ENCODE measurements around the gene SLC9A8. TPM values are rescaled to one million over a fixed set of nuclear protein-coding genes. Genes with fewer than 3 reads are reported as not detected.
A peak's percentile ranks its signal among the peaks of the same experiment; 100 is the strongest.

SLC9A8 gene
- total and polyA plus RNA-seq, 4 experiments from 2014 or later: 3.4 to 25.6 (median 16.9) TPM

GRCh38 chr20:49877386-49877921 lies 64.8 kb downstream of the SLC9A8 start:
- H3K27ac Mint-ChIP-seq: peak overlapping the region in 1 of 7 donors; percentile 23
- CTCF ChIA-PET (ENCODE audit: partially characterized antibody): interaction anchor here (1.3 to 1.6 kb wide), 2 partner anchors 9 to 12 kb away, joined by 4 read pairs; no protein-coding TSS in a partner anchor

DNA sequence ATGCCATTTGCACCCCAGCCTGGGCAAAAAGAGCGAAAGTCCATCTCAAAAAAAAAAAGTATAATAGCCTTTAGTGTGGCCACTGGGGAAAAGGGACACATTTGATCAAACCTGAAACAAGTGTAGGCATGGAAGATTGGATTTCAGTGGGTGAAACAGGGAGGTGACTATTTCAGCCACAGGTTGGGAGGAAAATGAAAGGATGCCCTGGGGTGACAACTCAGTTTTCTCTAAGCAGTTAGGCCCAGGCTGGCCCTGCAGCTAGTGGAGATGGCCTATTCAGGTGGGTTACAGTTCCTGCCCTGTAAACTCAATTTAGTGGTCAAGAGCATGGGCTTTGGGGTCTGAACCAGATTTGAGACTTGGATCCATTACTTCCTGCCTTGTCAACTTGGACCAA lies 66.3 kb downstream of the SLC9A8 start:
- no peaks in the 10 kb centered on the region for H3K9me3 ChIP-seq (ENCODE audit: control insufficient read depth in 1 of 2, low read length in 2 of 2)
- no peak for DNase-seq
- H3K4me1 ChIP-seq (ENCODE audit: insufficient read depth, low read length): no peaks in the 10 kb centered on the region
- Mint-ChIP-seq H3K9me3 (no peaks in the 10 kb centered on the region), H3K4me1 (no peaks in the 10 kb centered on the region), H3K27me3 (no peaks in the 10 kb centered on the region), H3K4me3 (no peak overlapping the region), H3K36me3 (peaks cover 20 to 61% of the 10 kb centered on the region in 2 donors), H3K27ac (peak overlapping the region in 2 of 7 donors; percentile 19 to 59)
- no peaks in the 10 kb centered on the region for H3K27me3 ChIP-seq (ENCODE audit: insufficient read depth, low read length)
- H3K4me3 ChIP-seq (ENCODE audit: low read length in 2 of 2): no peak overlapping the region
- ChIA-PET CTCF (ENCODE audit: partially characterized antibody) (no interaction called here), POLR2A (ENCODE audit: partially characterized antibody) (interaction anchor here (0.7 kb wide), 1 partner anchor 66 kb away, joined by 3 read pairs; no protein-coding TSS in a partner anchor)
- no peak overlapping the region for H3K27ac ChIP-seq (ENCODE audit: low read depth, low read length)
- intact Hi-C loops (cut with micrococcal nuclease): no loop called here
- peaks cover 47% of the 10 kb centered on the region for H3K36me3 ChIP-seq (ENCODE audit: insufficient read depth, low read length)

More at GRCh38 chr20:49877386-49877921, 64.8 kb downstream of the SLC9A8 start:
- Histone ChIP-seq H3K36me3 (ENCODE audit: insufficient read depth, low read length) (peaks cover 40% of the 10 kb centered on the region), H3K4me1 (ENCODE audit: insufficient read depth, low read length) (no peaks in the 10 kb centered on the region), H3K4me3 (ENCODE audit: low read length in 2 of 2) (no peak overlapping the region), H3K27me3 (ENCODE audit: insufficient read depth, low read length) (no peaks in the 10 kb centered on the region), H3K27ac (ENCODE audit: low read depth, low read length) (no peak overlapping the region), H3K9me3 (ENCODE audit: control insufficient read depth in 1 of 2, low read length in 2 of 2) (no peaks in the 10 kb centered on the region)
- no peaks in the 10 kb centered on the region for H3K4me1 Mint-ChIP-seq
- H3K4me3 Mint-ChIP-seq: no peak overlapping the region
- no peaks in the 10 kb centered on the region for H3K27me3 Mint-ChIP-seq
- no peaks in the 10 kb centered on the region for H3K9me3 Mint-ChIP-seq
- intact Hi-C loops (cut with micrococcal nuclease): no loop called here
- peaks cover 16 to 57% of the 10 kb centered on the region in 2 donors for H3K36me3 Mint-ChIP-seq
- POLR2A ChIA-PET (ENCODE audit: partially characterized antibody): interaction anchor here (0.9 kb wide), 1 partner anchor 10 kb away, joined by 3 read pairs; no protein-coding TSS in a partner anchor
- DNase-seq: no peak

DNA sequence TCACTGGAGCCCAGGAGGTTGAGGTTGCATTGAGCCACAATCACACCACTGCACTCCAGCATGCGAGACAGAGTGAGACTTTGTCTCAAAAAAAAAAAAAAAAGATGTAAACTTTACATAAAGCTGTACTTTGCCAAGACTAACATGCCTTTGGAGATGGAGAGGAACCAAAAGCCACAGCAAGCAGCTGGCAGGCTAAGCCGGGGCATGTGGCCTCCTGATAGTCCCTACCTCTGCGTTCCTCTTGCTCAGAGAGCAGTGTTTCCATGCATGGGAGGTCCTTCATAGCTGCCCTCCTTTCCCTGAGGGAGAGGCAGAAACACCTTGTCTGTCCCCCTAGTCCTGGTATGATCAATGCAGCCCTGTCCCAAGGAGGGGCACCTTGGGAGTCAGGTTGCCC lies 67.5 kb downstream of the SLC9A8 start:
- Histone ChIP-seq H3K4me3 (ENCODE audit: low read length in 2 of 2) (no peak overlapping the region), H3K27ac (ENCODE audit: low read depth, low read length) (no peak overlapping the region), H3K9me3 (ENCODE audit: control insufficient read depth in 1 of 2, low read length in 2 of 2) (no peaks in the 10 kb centered on the region), H3K4me1 (ENCODE audit: insufficient read depth, low read length) (no peaks in the 10 kb centered on the region), H3K27me3 (ENCODE audit: insufficient read depth, low read length) (no peaks in the 10 kb centered on the region), H3K36me3 (ENCODE audit: insufficient read depth, low read length) (peaks cover 47% of the 10 kb centered on the region)
- H3K27me3 Mint-ChIP-seq: no peaks in the 10 kb centered on the region
- H3K4me1 Mint-ChIP-seq: no peaks in the 10 kb centered on the region
- no peak overlapping the region for H3K4me3 Mint-ChIP-seq
- peaks cover 19 to 59% of the 10 kb centered on the region in 2 donors for H3K36me3 Mint-ChIP-seq
- H3K9me3 Mint-ChIP-seq: no peaks in the 10 kb centered on the region
- CTCF ChIA-PET (ENCODE audit: partially characterized antibody): no interaction called here
- intact Hi-C loops (cut with micrococcal nuclease): no loop called here
- no peak for DNase-seq
- no peak overlapping the region for H3K27ac Mint-ChIP-seq
- POLR2A ChIA-PET (ENCODE audit: partially characterized antibody): no interaction called here

- H3K4me3 Mint-ChIP-seq: no peak overlapping the region
Observed at GRCh38 chr20:49880724-49881445, 68.3 kb downstream of the SLC9A8 start.

GRCh38 chr20:49882171-49882970 lies 69.7 kb downstream of the SLC9A8 start:
- intact Hi-C loops (cut with micrococcal nuclease): no loop called here
- ChIA-PET POLR2A (ENCODE audit: partially characterized antibody) (no interaction called here), CTCF (ENCODE audit: partially characterized antibody) (no interaction called here)
- H3K4me1 ChIP-seq (ENCODE audit: insufficient read depth, low read length): no peaks in the 10 kb centered on the region
- peaks cover 52% of the 10 kb centered on the region for H3K36me3 ChIP-seq (ENCODE audit: insufficient read depth, low read length)
- no peak overlapping the region for H3K4me3 Mint-ChIP-seq
- no peak overlapping the region for H3K4me3 ChIP-seq (ENCODE audit: low read length in 2 of 2)
- H3K9me3 Mint-ChIP-seq: no peaks in the 10 kb centered on the region
- H3K36me3 Mint-ChIP-seq: peaks cover 24 to 72% of the 10 kb centered on the region in 2 donors
- peak overlapping the region in 3 of 7 donors; percentile 25 to 64 (median 64) for H3K27ac Mint-ChIP-seq
- H3K27ac ChIP-seq (ENCODE audit: low read depth, low read length): no peak overlapping the region
- no peaks in the 10 kb centered on the region for H3K27me3 Mint-ChIP-seq
- H3K4me1 Mint-ChIP-seq: no peaks in the 10 kb centered on the region
- DNase-seq: no peak
- H3K9me3 ChIP-seq (ENCODE audit: control insufficient read depth in 1 of 2, low read length in 2 of 2): no peaks in the 10 kb centered on the region
- H3K27me3 ChIP-seq (ENCODE audit: insufficient read depth, low read length): no peaks in the 10 kb centered on the region

More at GRCh38 chr20:49880724-49881445, 68.3 kb downstream of the SLC9A8 start:
- no peaks in the 10 kb centered on the region for H3K9me3 Mint-ChIP-seq
- Histone ChIP-seq H3K4me3 (ENCODE audit: low read length in 2 of 2) (no peak overlapping the region), H3K9me3 (ENCODE audit: control insufficient read depth in 1 of 2, low read length in 2 of 2) (no peaks in the 10 kb centered on the region), H3K27me3 (ENCODE audit: insufficient read depth, low read length) (no peaks in the 10 kb centered on the region), H3K36me3 (ENCODE audit: insufficient read depth, low read length) (peaks cover 51% of the 10 kb centered on the region), H3K27ac (ENCODE audit: low read depth, low read length) (no peak overlapping the region), H3K4me1 (ENCODE audit: insufficient read depth, low read length) (no peaks in the 10 kb centered on the region)
- peaks cover 19 to 62% of the 10 kb centered on the region in 2 donors for H3K36me3 Mint-ChIP-seq
- POLR2A ChIA-PET (ENCODE audit: partially characterized antibody): no interaction called here
- CTCF ChIA-PET (ENCODE audit: partially characterized antibody): no interaction called here
- H3K4me1 Mint-ChIP-seq: no peaks in the 10 kb centered on the region
- no peaks in the 10 kb centered on the region for H3K27me3 Mint-ChIP-seq
- DNase-seq: no peak
- intact Hi-C loops (cut with micrococcal nuclease): no loop called here
- H3K27ac Mint-ChIP-seq: no peak overlapping the region

DNA sequence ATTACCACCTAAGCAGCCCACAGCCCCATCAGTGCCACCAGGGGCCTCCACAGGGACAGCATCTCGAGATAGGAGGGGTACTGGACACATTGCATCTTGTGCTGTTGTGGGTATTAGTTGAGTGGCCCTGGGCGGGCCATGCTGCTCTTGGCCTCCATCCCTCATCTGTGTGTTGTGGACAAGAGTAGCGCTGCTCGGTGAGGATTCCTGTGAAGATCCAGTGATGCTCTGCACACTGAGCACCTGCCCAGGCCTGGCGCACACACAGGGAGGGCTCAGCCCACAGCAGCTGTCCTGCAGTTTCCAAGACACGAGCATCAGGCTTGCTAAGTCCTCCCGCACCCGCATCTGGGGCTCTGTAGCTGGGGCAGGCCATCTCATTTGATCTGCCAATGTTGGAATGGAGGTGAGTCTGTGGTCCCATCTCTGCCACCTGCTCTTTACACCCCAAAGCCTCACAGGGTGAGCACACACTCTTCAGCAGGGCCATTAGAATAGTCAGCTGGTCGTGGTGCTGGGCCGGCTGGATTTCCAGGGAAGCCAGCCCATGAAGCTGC lies 70.7 kb downstream of the SLC9A8 start:
- Mint-ChIP-seq H3K27ac (no peak overlapping the region), H3K4me1 (peaks cover 0 to 2% (median under 1%) of the 10 kb centered on the region in 4 donors), H3K4me3 (no peak overlapping the region), H3K9me3 (no peaks in the 10 kb centered on the region), H3K36me3 (peaks cover 25 to 69% of the 10 kb centered on the region in 2 donors), H3K27me3 (no peaks in the 10 kb centered on the region)
- ChIA-PET POLR2A (ENCODE audit: partially characterized antibody) (no interaction called here), CTCF (ENCODE audit: partially characterized antibody) (no interaction called here)
- intact Hi-C loops (cut with micrococcal nuclease): no loop called here
- no peak overlapping the region for H3K4me3 ChIP-seq (ENCODE audit: low read length in 2 of 2)
- H3K27me3 ChIP-seq (ENCODE audit: insufficient read depth, low read length): no peaks in the 10 kb centered on the region
- no peaks in the 10 kb centered on the region for H3K9me3 ChIP-seq (ENCODE audit: control insufficient read depth in 1 of 2, low read length in 2 of 2)
- H3K27ac ChIP-seq (ENCODE audit: low read depth, low read length): no peak overlapping the region
- DNase-seq: no peak
- no peaks in the 10 kb centered on the region for H3K4me1 ChIP-seq (ENCODE audit: insufficient read depth, low read length)
- H3K36me3 ChIP-seq (ENCODE audit: insufficient read depth, low read length): peaks cover 42% of the 10 kb centered on the region
